IPS-18c (cell line): ENCODE results near the gene ILDR2.

Experiments used
- H3K4me3 ChIP-seq: 2 replicates; pipeline ENCODE4 v1.7.0; 2013; ENCODE audit warnings: low read depth, mild to moderate bottlenecking, low read length, moderate library complexity; ENCODE audit not compliant: insufficient read depth
- H3K9me3 ChIP-seq: one replicate; pipeline ENCODE4 v1.6.1; 2013; ENCODE audit warnings: mild to moderate bottlenecking, low read length, moderate library complexity; ENCODE audit not compliant: control insufficient read depth, insufficient read depth

ILDR2 gene

GRCh38 chr1:166975361-166976129, at the start of gene ILDR2:
Gene ILDR2, minus strand, starts transcription at chr1:166975540. Its CDS starts 272 bp downstream, at chr1:166975268.
- Histone ChIP-seq H3K9me3 (no peaks in the 10 kb centered on the region), H3K4me3 (peak within 1 kb of the TSS; percentile 58)

GRCh38 chr1:167022384-167022783, 47.0 kb upstream of the ILDR2 start:
- no peaks in the 10 kb centered on the region for H3K9me3 ChIP-seq
- no peak overlapping the region for H3K4me3 ChIP-seq

GRCh38 chr1:167016100-167016750, 40.9 kb upstream of the ILDR2 start:
- H3K9me3 ChIP-seq = no peaks in the 10 kb centered on the region
- H3K4me3 ChIP-seq = no peak overlapping the region

GRCh38 chr1:167013108-167013929, 38.0 kb upstream of the ILDR2 start:
- Histone ChIP-seq H3K9me3 (no peaks in the 10 kb centered on the region), H3K4me3 (no peak overlapping the region)

GRCh38 chr1:167012570-167012969, 37.2 kb upstream of the ILDR2 start:
- H3K9me3 ChIP-seq = no peaks in the 10 kb centered on the region
- H3K4me3 ChIP-seq = no peak overlapping the region

- H3K9me3 ChIP-seq = no peaks in the 10 kb centered on the region
- H3K4me3 ChIP-seq = no peak overlapping the region
Measured at GRCh38 chr1:167011560-167012191, 36.3 kb upstream of the ILDR2 start.

- no peak overlapping the region for H3K4me3 ChIP-seq
- H3K9me3 ChIP-seq = peaks cover 2% of the 10 kb centered on the region
Measured at GRCh38 chr1:167003711-167004110, 28.4 kb upstream of the ILDR2 start.

- Histone ChIP-seq H3K4me3 (no peak overlapping the region), H3K9me3 (peaks cover 2% of the 10 kb centered on the region)
Measured at GRCh38 chr1:167002354-167002753, 27.0 kb upstream of the ILDR2 start.

GRCh38 chr1:167000546-167000945, 25.2 kb upstream of the ILDR2 start:
- no peak overlapping the region for H3K4me3 ChIP-seq
- peaks cover 2% of the 10 kb centered on the region for H3K9me3 ChIP-seq

- Histone ChIP-seq H3K4me3 (no peak overlapping the region), H3K9me3 (peaks cover 2% of the 10 kb centered on the region)
Measured at GRCh38 chr1:166999500-167000055, 24.2 kb upstream of the ILDR2 start.

GRCh38 chr1:166999075-166999474, 23.7 kb upstream of the ILDR2 start:
- Histone ChIP-seq H3K4me3 (no peak overlapping the region), H3K9me3 (peaks cover 2% of the 10 kb centered on the region)

GRCh38 chr1:166988974-166989515, 13.7 kb upstream of the ILDR2 start, which contains the start of gene MAEL:
Gene MAEL, plus strand, starts transcription at chr1:166989280. Its CDS starts 73 bp downstream, at chr1:166989353.
- Histone ChIP-seq H3K9me3 (no peaks in the 10 kb centered on the region), H3K4me3 (no peak within 1 kb of the TSS)

- H3K4me3 ChIP-seq = no peak overlapping the region
- H3K9me3 ChIP-seq = no peaks in the 10 kb centered on the region
Measured at GRCh38 chr1:166981589-166981988, 6.2 kb upstream of the ILDR2 start.

GRCh38 chr1:166980818-166981217, 5.5 kb upstream of the ILDR2 start:
- Histone ChIP-seq H3K9me3 (no peaks in the 10 kb centered on the region), H3K4me3 (no peak overlapping the region)

GRCh38 chr1:166980383-166980782, 5.0 kb upstream of the ILDR2 start:
- Histone ChIP-seq H3K9me3 (no peaks in the 10 kb centered on the region), H3K4me3 (no peak overlapping the region)

- H3K4me3 ChIP-seq = no peak overlapping the region
- no peaks in the 10 kb centered on the region for H3K9me3 ChIP-seq
Measured at GRCh38 chr1:166978821-166979220, 3.5 kb upstream of the ILDR2 start.

GRCh38 chr1:166977951-166978350, 2.6 kb upstream of the ILDR2 start:
- Histone ChIP-seq H3K4me3 (no peak overlapping the region), H3K9me3 (no peaks in the 10 kb centered on the region)
